Measurements from ENCODE around the gene CEP85. TPM values are rescaled to one million over a fixed set of nuclear protein-coding genes. Genes with fewer than 3 reads are reported as not detected.

CEP85 gene
- total RNA-seq, 1 experiment from 2014 or later = 51.8 TPM

GRCh38 chr1:26276432-26276838 lies 42.4 kb downstream of the CEP85 start:
- peaks cover 15% of the 10 kb centered on the region for H3K36me3 ChIP-seq (ENCODE audit: control insufficient read depth, insufficient read depth, low read length)
- intact Hi-C loops (cut with micrococcal nuclease; ENCODE audit: unreplicated experiment) = no loop called here
- H3K27me3 ChIP-seq (ENCODE audit: control insufficient read depth, insufficient read depth, low read length) = no peaks in the 10 kb centered on the region
- POLR2A ChIA-PET = no interaction called here
- no peak for TF ChIP-seq CTCF (IDR thresholded peaks at IDR 0.05)
- TF ChIP-seq SIN3A (IDR thresholded peaks at IDR 0.05; ENCODE audit: borderline replicate concordance, insufficient read depth, low read depth, low read length) = no peak
- H3K27ac ChIP-seq (ENCODE audit: low read length) = peak overlapping the region; percentile 49; the same call in 1 of the 2 replicates
- no TSS peak for BruUV-seq (replicated peaks)
- H3K4me1 ChIP-seq (ENCODE audit: control insufficient read depth, insufficient read depth, low read length) = peaks cover 47% of the 10 kb centered on the region
- no peak overlapping the region for H3K4me3 ChIP-seq (ENCODE audit: low read depth in 2 of 2, low read length in 2 of 2)
- H3K9me3 ChIP-seq (ENCODE audit: control insufficient read depth, insufficient read depth, low read depth, low read length) = no peaks in the 10 kb centered on the region
- CTCF ChIA-PET = interaction anchor here (0.6 kb wide), 1 partner anchor 17 kb away, joined by 3 read pairs; no protein-coding TSS in a partner anchor
- in situ Hi-C loops (cut with HindIII; ENCODE audit: low pct_unique_long_range_greater_than_20kb, low sequenced_read_pairs) = no loop called here
- DNase-seq (ENCODE audit: low read depth, low spot score) (no peak), ATAC-seq (no peak)

DNA sequence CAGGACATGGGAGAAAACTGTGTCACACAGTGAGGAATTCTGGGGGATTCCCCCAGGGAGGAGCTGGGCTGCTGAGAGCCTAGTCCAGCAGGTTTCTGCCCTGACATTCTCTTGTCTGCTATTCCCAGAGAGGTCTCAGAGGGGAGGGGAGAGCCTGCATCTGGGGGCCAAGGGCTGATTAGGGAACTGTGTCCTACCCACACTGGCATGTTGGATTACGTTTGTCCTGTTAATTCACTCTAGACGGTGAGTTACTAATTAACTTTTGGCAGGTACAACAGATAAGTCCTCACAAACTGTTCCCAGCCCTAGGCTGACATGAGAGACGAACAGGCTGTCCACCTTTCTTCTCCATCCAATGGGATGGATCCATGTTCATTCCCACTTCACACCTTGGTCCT lies 43.3 kb downstream of the CEP85 start:
- in situ Hi-C loops (cut with HindIII; ENCODE audit: low pct_unique_long_range_greater_than_20kb, low sequenced_read_pairs) (no loop called here), intact Hi-C loops (cut with micrococcal nuclease; ENCODE audit: unreplicated experiment) (no loop called here)
- Histone ChIP-seq H3K4me1 (ENCODE audit: control insufficient read depth, insufficient read depth, low read length) (peaks cover 51% of the 10 kb centered on the region), H3K27me3 (ENCODE audit: control insufficient read depth, insufficient read depth, low read length) (no peaks in the 10 kb centered on the region), H3K4me3 (ENCODE audit: low read depth in 2 of 2, low read length in 2 of 2) (no peak overlapping the region), H3K36me3 (ENCODE audit: control insufficient read depth, insufficient read depth, low read length) (peaks cover 10% of the 10 kb centered on the region), H3K27ac (ENCODE audit: low read length) (peak overlapping the region; percentile 49), H3K9me3 (ENCODE audit: control insufficient read depth, insufficient read depth, low read depth, low read length) (no peaks in the 10 kb centered on the region)
- DNase-seq (ENCODE audit: low read depth, low spot score) (no peak), ATAC-seq (no peak)
- CTCF ChIA-PET = interaction anchor here (0.6 kb wide), 2 partner anchors 17 to 129 kb away, joined by 3 read pairs; no protein-coding TSS in a partner anchor
- TF ChIP-seq POLR2AphosphoS5 (IDR thresholded peaks at IDR 0.05; ENCODE audit: low read depth, low read length) (no peak; the same call in 1 of the 2 replicates), SIN3A (IDR thresholded peaks at IDR 0.05; ENCODE audit: borderline replicate concordance, insufficient read depth, low read depth, low read length) (no peak), CTCF (IDR thresholded peaks at IDR 0.05) (no peak), TCF7L2 (IDR thresholded peaks at IDR 0.05; ENCODE audit: low read depth, low read length) (no peak)
- TF ChIP-seq, protein P1, sequence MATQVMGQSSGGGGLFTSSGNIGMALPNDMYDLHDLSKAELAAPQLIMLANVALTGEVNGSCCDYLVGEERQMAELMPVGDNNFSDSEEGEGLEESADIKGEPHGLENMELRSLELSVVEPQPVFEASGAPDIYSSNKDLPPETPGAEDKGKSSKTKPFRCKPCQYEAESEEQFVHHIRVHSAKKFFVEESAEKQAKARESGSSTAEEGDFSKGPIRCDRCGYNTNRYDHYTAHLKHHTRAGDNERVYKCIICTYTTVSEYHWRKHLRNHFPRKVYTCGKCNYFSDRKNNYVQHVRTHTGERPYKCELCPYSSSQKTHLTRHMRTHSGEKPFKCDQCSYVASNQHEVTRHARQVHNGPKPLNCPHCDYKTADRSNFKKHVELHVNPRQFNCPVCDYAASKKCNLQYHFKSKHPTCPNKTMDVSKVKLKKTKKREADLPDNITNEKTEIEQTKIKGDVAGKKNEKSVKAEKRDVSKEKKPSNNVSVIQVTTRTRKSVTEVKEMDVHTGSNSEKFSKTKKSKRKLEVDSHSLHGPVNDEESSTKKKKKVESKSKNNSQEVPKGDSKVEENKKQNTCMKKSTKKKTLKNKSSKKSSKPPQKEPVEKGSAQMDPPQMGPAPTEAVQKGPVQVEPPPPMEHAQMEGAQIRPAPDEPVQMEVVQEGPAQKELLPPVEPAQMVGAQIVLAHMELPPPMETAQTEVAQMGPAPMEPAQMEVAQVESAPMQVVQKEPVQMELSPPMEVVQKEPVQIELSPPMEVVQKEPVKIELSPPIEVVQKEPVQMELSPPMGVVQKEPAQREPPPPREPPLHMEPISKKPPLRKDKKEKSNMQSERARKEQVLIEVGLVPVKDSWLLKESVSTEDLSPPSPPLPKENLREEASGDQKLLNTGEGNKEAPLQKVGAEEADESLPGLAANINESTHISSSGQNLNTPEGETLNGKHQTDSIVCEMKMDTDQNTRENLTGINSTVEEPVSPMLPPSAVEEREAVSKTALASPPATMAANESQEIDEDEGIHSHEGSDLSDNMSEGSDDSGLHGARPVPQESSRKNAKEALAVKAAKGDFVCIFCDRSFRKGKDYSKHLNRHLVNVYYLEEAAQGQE (IDR thresholded peaks at IDR 0.05; ENCODE audit: insufficient read depth in 1 of 2, low read depth in 2 of 2, low read length in 1 of 2) = no peak
- BruUV-seq (replicated peaks) = no TSS peak
- POLR2A ChIA-PET = no interaction called here

Data from Panc1 (cell line).